Right ventricle myocardium superior (tissue), 1 donor: ENCODE measurements around the gene TNFRSF6B. TPM values are rescaled to one million over a fixed set of nuclear protein-coding genes. Genes with fewer than 3 reads are reported as not detected.
"Not testable (repeated sequence)": the region's sequence is repeated elsewhere in the genome, so short reads cannot be mapped to it uniquely, and the experiment has no call there.

Source experiments
- ATAC-seq: fragments of 200-7000 bp; cut with Tn5 transposase; one replicate; pipeline ENCODE4 v1.9.1; 2020; ENCODE audit warnings: mild to moderate bottlenecking; ENCODE audit not compliant: poor library complexity
- DNase-seq: peaks from one replicate; pipeline ENCODE4 v3.0.0-alpha.2; 2020
- intact Hi-C: fragments of 100-400 bp; cut with DNase I; formaldehyde crosslinking; loops from one replicate; pipeline ENCODE4 v1.11.2; 2022
- total RNA-seq: library from RNA; stranded (reverse); fragmentation: NEBNext Ultra II Directional; extraction: Animal tissue kit (Norgen Biotek cat#: 25700); gene quantifications from one replicate; pipeline ENCODE4 v1.2.1, GENCODE V29; 2021
- donor health status: DM: no; HTN: yes; CAD: no; lungs with severe emphysema.

TNFRSF6B gene
- total RNA-seq, 1 donor from 2014 or later: 0.32 TPM

DNA sequence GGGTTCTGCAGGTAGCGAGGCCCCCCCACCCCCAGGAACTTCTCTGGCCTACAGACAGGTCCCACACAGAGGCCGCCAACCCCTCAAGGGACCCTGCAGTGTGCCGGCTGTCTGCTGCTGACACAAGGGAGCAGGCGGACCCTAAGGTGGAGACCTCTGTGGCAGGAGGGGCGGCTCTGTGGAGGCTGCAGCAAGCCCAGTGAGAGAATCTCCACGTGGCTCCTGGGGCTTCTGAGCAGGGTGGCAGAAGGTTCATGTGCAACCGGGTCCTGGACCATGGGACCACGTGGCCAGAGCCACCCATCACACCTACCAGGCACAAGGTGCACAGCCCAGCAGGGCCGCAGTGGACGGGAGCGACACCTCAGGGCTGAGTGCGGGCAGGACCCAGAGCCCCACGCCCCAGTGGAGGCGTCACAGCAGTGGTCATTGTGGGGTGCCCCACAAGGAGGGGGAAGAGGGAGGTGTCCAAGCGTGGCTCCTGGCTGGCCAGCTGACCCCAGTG lies 7.1 kb downstream of the TNFRSF6B start:
- no peak for ATAC-seq
- DNase-seq: no peak
- intact Hi-C loops: no loop called here

DNA sequence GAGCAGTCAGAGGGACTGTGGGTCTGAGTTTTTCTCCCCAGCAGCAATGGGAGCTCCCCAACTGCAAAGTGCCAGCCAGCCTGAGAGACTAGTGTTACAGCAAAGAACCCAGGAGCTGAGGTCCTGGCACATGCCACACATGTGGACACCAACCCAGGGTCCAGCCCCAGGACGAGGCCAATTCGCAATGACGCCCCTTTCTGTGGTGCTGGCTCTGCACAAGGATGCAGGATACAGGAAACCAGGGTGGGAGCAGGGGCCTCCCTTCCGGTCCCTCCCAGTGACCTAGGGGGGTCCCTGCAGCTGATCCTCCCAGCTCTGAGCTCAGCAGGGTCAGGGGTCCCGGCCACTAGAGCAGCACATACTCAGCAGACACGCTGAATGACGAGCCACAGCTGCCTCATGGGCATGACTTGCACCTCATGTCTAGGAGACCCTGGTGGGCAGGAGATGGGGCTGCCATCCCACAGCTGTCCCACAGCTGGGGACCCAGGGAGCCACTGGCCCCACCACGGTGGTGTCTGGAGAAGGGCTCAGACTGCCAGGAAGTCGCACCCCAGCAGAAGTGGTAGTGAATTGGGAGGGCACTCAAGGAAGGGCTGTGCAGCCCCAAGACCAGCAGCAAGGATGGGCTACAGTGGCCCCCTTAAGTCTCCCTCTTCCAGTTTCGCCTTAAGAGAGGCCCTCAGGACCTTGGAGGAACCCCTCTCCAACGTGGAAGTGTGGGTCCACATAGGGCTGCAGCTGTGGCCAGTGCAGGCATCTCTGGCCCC lies 7.7 kb downstream of the TNFRSF6B start:
- DNase-seq (no peak), ATAC-seq (no peak)
- intact Hi-C loops: no loop called here

DNA sequence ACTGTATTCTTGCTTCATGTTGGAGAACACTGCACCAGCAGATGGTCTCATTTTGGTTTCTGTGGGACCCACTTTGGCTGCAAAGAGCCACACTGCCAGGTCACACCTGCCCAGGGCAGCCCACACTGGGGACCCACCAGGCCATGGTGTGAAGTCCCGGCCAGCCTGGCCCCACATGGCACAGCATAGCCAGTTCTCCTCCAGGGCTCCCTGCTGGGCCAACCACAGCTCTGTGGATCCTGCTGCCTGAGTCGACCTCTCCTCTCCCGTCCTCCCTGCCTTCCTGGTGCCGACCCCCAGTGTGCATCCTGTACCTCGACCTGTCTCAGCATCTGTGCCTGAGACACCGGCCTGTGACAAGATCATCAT lies 8.3 kb downstream of the TNFRSF6B start:
- no peak for DNase-seq
- intact Hi-C loops: no loop called here
- ATAC-seq: no peak

DNA sequence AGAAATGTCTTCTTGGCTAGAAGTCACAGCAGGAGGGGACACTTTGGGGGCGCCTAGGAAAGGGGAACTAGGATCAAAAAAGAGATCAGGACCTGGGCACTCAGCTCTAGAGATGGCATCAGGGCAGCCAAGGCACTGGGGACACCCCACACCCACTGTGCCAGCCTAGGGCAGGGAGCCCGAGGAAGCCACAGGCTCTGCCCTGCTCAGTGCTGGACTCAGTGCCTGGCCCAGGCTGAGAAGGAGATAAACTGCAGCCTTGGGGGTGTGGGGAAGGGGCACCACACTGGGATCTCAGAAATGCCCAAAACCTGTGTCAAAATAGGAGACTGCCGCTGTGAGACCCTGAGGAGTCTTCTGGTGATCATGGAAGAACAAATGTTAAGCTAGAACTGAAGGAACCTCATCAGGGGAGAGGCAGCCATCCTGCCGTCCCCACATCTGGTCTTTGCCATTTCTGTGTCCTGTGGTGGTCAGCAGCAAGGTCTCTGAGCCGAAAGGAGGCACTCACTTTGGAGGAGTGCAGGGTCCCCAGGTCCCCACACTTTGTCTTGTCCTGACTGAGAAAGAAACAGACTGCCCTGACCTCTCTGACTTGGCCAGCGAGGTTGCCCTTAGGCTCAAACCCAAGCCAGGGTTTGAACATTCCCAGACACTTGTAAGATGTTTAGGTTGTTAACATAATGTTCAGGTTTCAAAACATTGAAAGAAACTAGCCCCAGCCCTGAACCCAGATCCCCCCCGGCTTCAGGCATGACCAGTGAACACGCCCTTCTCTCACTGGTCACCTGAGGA lies 9.0 kb downstream of the TNFRSF6B start:
- no peak for ATAC-seq
- no peak for DNase-seq
- intact Hi-C loops: no loop called here

DNA sequence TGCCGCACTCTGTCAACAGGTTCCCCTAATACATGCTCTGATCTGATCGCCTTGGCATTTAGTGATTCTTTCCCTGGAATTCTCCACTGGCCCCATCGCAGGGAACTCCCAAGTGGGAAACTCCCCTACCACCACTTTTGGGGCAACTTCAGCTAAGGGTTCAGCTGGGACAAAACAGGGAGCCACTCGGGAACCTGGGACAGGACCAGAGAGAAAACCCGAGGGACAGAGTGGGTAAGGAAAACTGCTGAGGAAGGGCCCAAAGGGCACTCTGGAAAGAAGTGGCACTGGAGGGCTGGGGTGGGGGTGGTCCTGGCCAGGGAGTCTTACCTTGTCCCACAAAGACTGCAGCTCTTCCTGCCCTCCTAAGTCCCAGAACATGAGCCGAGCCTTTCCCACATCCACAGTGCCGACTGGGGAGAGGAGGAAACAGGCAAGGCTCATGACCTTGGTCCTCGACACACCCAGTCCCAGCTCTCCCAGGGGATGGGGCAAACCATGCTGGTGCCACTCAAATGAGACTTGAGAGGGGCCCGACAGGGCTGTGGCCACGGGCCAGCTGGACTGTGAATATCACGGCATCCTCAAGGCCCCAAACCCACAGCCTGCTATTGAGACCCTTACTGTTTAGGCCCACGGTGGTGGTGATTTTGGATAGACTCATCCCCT lies 9.7 kb downstream of the TNFRSF6B start:
- intact Hi-C loops: no loop called here
- DNase-seq (no peak), ATAC-seq (no peak)

DNA sequence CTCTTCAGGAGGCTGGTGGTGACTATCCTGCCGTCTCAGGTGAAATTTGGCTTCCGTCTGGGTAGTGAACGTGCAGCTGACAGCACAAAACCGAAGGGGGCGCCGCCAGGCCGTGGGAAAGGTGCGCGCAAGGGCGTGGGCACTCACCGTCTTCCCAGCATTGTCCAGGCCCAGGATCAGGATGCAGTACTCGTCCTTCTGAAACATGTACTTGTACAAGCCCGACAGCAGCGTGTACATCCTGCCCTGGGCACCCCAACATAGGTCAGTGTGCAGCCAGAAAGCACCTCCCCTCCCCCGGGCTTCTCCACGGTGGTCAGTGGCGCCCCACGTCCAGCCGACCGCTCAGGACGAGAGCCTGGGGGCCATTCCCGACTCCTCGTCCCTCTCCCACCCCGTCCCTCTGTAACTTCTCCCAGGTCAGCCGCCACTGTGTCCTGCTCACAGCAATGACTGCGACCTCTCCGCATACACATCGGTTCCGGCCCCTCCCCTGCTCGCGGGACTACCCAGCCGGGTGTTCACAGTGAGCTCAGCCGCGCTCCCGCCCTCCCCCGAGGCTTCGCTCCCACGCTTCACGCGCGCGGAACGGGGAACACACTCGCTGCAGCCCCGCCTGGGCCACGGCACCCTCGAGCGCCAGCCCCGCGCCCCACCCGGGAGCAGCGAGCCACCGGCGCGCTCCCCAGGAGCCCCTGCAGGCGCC lies 10.6 kb downstream of the TNFRSF6B start:
- ATAC-seq (peak; percentile 26), DNase-seq (peak; percentile 56)
- intact Hi-C loops: no loop called here

DNA sequence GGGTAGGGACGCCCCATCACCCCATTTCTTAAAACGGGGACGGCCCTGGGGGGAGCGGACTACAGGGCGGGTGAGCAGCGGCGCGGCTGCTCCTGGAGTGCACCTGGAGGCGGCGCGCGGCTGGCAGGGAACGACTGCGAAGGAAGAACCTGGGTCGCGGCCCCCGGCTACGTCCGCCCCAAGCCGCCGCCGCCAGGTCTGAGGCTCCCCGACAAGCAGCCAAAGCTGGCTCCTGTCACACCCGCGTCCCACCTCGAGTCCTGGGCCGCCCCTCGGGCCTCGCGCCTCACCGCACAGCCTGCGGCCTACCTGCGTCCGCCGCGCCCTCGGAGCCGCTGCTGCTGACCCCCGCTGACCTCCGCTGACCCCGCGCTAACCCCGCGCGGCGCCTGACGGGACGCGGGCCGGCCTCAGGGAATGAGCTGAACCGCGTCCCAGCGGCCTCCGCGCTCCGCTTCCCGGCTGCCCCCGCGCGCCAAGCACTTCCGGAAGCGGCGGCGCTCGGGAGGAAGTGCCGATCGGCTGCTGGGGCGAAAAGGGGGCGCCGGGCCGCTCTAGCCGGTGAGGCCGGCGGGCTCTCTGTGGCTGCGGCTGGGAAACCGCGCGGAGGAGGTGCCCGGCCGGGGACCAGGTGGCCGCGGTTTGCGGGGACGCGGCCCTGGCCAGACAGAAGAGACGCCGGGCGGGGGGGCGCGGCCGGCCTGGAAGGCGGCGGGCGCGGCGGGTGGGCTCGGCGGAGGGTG lies 11.3 kb downstream of the TNFRSF6B start, which contains the start of the genes ARFRP1 and ZGPAT:
TSS of gene ARFRP1 (minus strand) at position 419 of the 743 bp plus-strand sequence. CDS start 885 bp downstream, outside the sequence.
TSS of gene ZGPAT (plus strand) at position 482 of the 743 bp plus-strand sequence. CDS start 542 bp downstream, outside the sequence.
- DNase-seq (peak; percentile 95), ATAC-seq (peak; percentile 98)
- intact Hi-C loops: no loop called here

DNA sequence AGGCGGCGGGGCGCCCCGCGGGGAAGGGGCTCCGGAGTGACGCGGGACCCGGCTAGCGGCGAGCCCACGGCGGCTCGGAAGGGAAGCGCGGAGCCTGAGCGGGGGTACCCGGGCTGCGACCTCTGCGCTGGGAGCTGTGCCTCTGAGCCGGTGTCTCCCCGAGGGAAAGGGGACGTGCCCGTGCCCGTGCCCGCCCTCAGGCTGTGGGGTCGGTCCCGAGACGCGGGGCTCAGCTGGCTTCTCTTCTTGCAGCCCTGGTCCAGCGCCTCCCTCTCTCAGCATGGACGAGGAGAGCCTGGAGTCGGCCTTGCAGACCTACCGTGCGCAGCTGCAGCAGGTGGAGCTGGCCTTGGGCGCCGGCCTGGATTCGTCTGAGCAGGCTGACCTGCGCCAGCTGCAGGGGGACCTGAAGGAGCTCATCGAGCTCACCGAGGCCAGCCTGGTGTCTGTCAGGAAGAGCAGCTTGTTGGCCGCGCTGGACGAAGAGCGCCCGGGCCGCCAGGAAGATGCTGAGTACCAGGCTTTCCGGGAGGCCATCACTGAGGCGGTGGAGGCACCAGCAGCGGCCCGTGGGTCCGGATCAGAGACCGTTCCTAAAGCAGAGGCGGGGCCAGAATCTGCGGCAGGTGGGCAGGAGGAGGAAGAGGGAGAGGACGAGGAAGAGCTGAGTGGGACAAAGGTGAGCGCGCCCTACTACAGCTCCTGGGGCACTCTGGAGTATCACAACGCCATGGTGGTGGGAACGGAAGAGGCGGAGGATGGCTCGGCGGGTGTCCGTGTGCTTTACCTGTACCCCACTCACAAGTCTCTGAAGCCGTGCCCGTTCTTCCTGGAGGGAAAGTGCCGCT lies 12.1 kb downstream of the TNFRSF6B start:
- DNase-seq (peak; percentile 43), ATAC-seq (no peak)
- intact Hi-C loops: no loop called here

DNA sequence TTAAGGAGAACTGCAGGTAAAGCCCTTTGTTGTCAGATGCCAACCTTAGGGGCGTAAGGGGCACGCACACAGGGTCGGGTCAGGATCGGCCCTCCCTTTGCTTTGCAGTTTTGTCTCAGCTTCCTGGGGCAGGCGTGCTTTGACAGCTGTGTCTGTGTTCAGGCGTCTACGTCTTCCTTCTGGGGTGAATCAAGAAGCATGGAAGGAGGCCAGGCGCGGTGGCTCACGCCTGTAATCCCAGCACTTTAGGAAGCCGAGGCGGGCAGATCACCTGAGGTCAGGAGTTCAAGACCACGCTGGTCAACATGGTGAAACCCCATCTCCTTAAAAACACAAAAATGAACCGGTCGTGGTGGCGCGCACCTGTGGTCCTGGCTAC lies 12.7 kb downstream of the TNFRSF6B start:
- DNase-seq: no peak
- ATAC-seq: no peak
- intact Hi-C loops: no loop called here

DNA sequence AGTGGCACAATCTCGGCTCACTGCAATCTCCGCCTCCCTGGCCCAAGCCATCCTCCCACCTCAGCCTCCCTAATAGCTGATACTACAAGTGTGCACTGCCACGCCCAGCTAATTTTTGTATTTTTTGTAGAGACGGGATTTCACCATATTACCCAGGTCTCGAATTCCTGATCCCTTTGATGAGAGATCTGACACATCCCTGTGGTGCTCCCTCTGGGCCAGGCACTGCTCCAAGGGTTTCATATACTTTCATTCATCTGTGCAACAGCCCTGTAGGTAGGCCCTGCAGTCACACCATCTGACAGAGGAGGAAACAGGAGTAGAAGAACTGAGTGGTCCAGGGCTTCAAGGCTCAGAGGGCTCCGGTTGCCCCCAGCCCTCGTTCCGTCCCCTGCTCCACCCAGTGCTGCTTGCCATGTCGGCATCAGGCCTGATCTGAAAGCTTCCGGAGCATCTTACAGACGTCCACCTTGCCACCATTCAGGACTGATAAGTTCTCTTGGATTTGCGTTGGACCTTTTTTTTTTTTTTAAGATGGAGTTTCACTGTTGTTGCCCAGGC lies 14.7 kb downstream of the TNFRSF6B start:
- ATAC-seq (no peak), DNase-seq (no peak)
- intact Hi-C loops: no loop called here

DNA sequence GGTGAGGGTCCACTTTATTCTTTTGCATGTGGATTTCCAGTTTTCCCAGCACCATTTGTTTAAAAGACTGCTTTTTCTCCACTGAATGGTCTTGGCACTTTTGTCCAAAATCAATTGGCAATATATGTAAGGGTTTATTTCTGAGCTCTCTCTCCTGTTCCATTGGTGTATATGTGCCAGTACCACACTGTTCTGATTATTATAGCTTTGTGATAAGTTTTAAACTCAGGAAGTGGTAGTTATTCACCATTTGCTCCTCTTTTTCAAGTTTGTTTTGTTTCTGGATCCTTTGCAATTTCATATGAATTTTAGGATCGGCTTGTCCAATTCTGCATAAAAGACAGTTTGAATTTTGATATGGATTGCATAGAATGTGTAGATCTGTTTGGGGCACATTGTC lies 15.7 kb downstream of the TNFRSF6B start:
- intact Hi-C loops: no loop called here
- DNase-seq (no peak), ATAC-seq (no peak)

DNA sequence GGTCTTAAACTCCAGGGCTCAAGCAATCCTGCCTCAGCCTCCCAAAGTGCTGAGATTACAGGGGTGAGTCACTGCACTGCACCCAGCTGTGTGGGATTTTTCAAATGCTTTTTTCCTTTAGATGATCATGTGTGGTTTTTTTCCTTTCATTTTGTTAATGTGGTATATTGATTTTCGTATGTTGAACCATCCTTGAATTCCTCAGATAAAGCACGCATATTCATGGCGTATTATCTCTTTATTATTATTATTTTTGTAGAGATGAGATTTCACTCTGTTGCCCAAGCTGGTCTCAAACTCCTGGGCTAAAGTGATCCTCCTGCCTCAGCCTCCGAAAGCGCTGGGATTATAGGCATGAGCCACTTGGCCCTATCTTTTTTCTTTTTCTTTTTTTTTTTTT lies 18.4 kb downstream of the TNFRSF6B start:
- no peak for DNase-seq
- intact Hi-C loops: no loop called here
- ATAC-seq: no peak

DNA sequence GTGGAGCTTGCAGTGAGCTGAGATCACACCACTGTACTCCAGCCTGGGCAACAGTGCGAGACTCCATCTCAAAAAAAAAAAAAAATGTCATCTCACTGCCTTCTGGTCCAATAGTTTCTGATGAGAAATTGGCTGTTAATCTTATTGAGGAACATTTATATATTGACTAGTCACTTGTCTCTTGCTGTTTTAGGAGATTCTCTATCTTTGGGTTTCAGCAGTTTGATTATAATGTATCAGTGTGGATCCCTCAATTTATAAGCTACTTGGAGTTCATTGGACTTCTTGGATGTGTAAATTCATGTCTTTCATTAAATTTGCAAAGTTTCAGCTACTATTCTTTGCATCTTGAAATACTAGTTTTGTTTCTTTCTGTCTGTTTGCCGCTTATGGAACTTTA lies 22.5 kb downstream of the TNFRSF6B start:
- DNase-seq (no peak), ATAC-seq (no peak)
- intact Hi-C loops: no loop called here

DNA sequence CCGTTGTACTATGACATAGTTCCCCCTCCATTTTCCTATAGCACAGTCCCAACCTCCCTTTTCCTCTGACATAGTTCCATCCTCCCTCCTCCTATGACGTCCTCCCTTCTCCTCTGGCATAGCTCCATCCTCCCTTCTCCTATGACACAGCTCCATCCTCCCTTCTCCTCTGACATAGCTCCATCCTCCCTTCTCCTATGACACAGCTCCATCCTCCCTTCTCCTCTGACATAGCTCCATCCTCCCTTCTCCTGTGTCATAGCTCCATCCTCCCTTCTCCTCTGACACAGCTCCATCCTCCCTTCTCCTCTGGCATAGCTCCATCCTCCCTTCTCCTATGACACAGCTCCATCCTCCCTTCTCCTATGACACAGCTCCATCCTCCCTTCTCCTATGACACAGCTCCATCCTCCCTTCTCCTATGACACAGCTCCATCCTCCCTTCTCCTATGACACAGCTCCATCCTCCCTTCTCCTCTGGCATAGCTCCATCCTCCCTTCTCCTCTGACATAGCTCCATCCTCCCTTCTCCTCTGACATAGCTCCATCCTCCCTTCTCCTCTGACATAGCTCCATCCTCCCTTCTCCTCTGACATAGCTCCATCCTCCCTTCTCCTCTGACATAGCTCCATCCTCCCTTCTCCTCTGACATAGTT lies 26.6 kb downstream of the TNFRSF6B start:
- ATAC-seq, intact Hi-C loops, DNase-seq: not testable (repeated sequence)

DNA sequence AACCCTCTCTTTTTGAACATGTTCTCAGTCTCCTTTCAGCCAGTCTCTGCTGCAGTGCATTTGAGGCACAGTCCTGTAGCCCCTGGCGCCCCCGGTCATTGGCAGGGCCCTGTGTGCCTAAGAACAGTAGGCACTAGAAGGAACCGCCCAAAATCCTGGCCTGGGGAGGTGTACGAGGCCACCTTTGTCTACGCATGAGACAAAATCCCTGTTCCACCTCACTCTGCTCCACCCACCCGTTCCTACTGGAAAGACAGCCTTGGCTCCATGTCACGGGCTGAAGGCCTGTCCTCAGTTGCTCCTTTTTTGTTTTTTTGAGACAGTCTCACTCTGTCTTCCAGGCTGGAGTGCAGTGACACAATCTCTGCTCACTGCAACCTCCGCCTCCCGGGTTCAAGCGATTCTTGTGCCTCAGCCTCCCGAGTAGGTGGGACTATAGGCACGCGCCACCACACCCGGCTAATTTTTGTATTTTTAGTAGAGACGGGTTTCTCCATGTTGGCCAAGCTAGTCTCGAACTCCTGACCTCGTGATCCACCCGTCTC lies 33.8 kb downstream of the TNFRSF6B start:
- DNase-seq, ATAC-seq, intact Hi-C loops: not testable (repeated sequence)

DNA sequence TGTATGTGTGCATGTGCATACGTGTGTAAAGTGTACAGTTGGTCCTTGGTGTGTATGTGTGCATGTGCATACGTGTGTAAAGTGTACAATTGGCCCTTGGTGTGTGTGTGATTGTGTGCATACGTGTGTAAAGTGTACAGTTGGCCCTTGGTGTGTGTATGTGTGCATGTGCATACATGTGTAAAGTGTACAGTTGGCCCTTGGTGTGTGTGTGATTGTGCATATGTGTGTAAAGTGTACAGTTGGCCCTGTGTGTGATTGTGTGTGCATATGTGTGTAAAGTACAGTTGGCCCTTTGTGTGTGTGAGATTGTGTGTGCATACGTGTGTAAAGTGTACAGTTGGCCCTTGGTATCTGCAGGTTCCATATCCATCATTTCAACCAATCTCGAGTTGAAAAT lies 35.0 kb downstream of the TNFRSF6B start:
- intact Hi-C loops: no loop called here
- DNase-seq (no peak), ATAC-seq (no peak)
